Measurements from ENCODE around the gene CAPN1. TPM values are rescaled to one million over a fixed set of nuclear protein-coding genes. Genes with fewer than 3 reads are reported as not detected.

Gene CAPN1
- total and polyA plus RNA-seq, 2 of the 13 experiments (the other 11 are each of a cell fraction or from before 2014, with no cell fraction given), result 57.3 to 82.6 TPM

DNA sequence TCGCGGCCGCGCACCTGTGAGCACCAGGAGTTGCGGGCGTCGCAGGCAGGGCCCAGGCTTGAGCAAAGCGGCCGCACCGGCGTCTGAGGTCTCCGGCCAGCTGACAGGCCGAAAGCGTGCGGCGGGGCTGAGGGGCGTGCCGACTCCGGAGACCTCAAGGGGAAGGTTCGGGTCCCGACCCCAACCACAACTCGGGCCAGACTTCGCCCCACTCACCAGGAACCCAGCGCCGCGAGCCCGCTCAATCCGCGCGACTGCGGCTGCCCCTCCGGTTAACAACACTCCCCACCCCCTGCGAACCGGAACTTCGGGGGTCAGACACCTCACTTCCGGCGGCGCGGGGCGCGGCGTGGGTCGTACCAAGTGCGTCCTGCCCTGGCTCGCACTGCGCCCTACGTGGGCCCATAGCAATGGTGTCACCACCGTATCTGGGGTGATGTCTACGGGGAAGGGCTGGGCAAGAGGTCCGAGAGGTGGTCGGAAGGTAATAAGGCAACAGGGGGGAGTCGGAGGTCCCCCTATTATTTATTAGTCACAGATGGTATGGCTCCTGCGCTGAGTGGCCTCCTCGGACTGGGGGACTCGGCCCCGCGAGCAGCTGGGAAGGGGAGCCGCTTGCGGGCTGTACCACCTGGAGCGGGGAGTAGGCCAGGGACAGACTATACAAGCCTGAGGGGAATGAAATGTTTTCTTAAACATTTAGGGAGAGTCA lies 47.3 kb upstream of the CAPN1 start, which contains the start of gene SYVN1 (continued):
- no peak for TF ChIP-seq SP140L (CRISPR knock-in tag; IDR thresholded peaks at IDR 0.05; ENCODE audit: borderline replicate concordance)
- TF ChIP-seq, protein P1, sequence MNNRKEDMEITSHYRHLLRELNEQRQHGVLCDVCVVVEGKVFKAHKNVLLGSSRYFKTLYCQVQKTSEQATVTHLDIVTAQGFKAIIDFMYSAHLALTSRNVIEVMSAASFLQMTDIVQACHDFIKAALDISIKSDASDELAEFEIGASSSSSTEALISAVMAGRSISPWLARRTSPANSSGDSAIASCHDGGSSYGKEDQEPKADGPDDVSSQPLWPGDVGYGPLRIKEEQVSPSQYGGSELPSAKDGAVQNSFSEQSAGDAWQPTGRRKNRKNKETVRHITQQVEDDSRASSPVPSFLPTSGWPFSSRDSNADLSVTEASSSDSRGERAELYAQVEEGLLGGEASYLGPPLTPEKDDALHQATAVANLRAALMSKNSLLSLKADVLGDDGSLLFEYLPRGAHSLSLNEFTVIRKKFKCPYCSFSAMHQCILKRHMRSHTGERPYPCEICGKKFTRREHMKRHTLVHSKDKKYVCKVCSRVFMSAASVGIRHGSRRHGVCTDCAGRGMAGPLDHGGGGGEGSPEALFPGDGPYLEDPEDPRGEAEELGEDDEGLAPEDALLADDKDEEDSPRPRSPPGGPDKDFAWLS (CRISPR knock-in tag; IDR thresholded peaks at IDR 0.05; ENCODE audit: borderline replicate concordance), result no peak
- no peak for TF ChIP-seq ETV6 (CRISPR knock-in tag; conservative IDR thresholded peaks at IDR 0.05)
- peak; percentile 50 for TF ChIP-seq GATAD2A (CRISPR knock-in tag; IDR thresholded peaks at IDR 0.05)
- TF ChIP-seq SRF (IDR thresholded peaks at IDR 0.05; ENCODE audit: low read depth, low read length), result no peak
- TF ChIP-seq SRSF4 (IDR thresholded peaks at IDR 0.05; ENCODE audit: low read depth, low read length, poor library complexity, severe bottlenecking), result no peak
- TF ChIP-seq FOXJ3 (CRISPR knock-in tag; IDR thresholded peaks at IDR 0.05; ENCODE audit: borderline replicate concordance), result no peak
- no peak for TF ChIP-seq ZNF446 (CRISPR knock-in tag; IDR thresholded peaks at IDR 0.05)
- TF ChIP-seq, protein P2, sequence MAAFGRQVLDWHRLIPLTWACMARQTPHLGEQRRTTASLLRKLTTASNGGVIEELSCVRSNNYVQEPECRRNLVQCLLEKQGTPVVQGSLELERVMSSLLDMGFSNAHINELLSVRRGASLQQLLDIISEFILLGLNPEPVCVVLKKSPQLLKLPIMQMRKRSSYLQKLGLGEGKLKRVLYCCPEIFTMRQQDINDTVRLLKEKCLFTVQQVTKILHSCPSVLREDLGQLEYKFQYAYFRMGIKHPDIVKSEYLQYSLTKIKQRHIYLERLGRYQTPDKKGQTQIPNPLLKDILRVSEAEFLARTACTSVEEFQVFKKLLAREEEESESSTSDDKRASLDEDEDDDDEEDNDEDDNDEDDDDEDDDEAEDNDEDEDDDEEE (CRISPR knock-in tag; IDR thresholded peaks at IDR 0.05), result no peak; the same call in 1 of the 2 replicates
- TF ChIP-seq MATR3 (CRISPR knock-in tag; IDR thresholded peaks at IDR 0.05), result no peak
- TF ChIP-seq ZBTB21 (CRISPR knock-in tag; IDR thresholded peaks at IDR 0.05), result no peak
- peak; percentile 32; the same call in 1 of the 2 replicates for TF ChIP-seq ZBTB20 (CRISPR knock-in tag; IDR thresholded peaks at IDR 0.05; ENCODE audit: borderline replicate concordance, low read depth)
- TF ChIP-seq ZSCAN12 (CRISPR knock-in tag; IDR thresholded peaks at IDR 0.05), result no peak
- TF ChIP-seq, protein P3, sequence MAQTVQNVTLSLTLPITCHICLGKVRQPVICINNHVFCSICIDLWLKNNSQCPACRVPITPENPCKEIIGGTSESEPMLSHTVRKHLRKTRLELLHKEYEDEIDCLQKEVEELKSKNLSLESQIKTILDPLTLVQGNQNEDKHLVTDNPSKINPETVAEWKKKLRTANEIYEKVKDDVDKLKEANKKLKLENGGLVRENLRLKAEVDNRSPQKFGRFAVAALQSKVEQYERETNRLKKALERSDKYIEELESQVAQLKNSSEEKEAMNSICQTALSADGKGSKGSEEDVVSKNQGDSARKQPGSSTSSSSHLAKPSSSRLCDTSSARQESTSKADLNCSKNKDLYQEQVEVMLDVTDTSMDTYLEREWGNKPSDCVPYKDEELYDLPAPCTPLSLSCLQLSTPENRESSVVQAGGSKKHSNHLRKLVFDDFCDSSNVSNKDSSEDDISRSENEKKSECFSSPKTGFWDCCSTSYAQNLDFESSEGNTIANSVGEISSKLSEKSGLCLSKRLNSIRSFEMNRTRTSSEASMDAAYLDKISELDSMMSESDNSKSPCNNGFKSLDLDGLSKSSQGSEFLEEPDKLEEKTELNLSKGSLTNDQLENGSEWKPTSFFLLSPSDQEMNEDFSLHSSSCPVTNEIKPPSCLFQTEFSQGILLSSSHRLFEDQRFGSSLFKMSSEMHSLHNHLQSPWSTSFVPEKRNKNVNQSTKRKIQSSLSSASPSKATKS (CRISPR knock-in tag; IDR thresholded peaks at IDR 0.05), result no peak
- TF ChIP-seq, protein P4, sequence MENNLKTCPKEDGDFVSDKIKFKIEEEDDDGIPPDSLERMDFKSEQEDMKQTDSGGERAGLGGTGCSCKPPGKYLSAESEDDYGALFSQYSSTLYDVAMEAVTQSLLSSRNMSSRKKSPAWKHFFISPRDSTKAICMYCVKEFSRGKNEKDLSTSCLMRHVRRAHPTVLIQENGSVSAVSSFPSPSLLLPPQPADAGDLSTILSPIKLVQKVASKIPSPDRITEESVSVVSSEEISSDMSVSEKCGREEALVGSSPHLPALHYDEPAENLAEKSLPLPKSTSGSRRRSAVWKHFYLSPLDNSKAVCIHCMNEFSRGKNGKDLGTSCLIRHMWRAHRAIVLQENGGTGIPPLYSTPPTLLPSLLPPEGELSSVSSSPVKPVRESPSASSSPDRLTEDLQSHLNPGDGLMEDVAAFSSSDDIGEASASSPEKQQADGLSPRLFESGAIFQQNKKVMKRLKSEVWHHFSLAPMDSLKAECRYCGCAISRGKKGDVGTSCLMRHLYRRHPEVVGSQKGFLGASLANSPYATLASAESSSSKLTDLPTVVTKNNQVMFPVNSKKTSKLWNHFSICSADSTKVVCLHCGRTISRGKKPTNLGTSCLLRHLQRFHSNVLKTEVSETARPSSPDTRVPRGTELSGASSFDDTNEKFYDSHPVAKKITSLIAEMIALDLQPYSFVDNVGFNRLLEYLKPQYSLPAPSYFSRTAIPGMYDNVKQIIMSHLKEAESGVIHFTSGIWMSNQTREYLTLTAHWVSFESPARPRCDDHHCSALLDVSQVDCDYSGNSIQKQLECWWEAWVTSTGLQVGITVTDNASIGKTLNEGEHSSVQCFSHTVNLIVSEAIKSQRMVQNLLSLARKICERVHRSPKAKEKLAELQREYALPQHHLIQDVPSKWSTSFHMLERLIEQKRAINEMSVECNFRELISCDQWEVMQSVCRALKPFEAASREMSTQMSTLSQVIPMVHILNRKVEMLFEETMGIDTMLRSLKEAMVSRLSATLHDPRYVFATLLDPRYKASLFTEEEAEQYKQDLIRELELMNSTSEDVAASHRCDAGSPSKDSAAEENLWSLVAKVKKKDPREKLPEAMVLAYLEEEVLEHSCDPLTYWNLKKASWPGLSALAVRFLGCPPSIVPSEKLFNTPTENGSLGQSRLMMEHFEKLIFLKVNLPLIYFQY (CRISPR knock-in tag; IDR thresholded peaks at IDR 0.05; ENCODE audit: borderline replicate concordance), result no peak
- TF ChIP-seq, protein P5, sequence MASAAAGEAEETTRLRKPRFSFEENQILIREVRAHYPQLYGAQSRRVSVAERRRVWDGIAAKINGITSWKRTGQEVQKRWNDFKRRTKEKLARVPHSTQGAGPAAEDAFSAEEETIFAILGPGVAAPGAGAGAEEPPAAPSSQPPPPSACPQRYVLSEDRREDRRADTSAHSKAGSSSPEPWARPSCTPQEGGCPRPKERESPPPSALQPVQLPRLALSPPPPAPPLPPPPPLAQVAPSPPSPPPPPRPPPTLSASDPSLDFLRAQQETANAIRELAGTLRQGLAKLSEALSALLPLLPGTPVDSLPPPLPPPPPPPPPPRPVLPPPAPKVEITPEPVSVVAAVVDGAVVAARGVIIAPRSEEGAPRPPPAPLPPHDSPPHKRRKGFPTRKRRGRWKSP (CRISPR knock-in tag; IDR thresholded peaks at IDR 0.05), result no peak
- TF ChIP-seq FOXA1 (IDR thresholded peaks at IDR 0.05), result no peak
- no peak for TF ChIP-seq FOXA1 (CRISPR knock-in tag; IDR thresholded peaks at IDR 0.05)
- TF ChIP-seq ZBTB42 (CRISPR knock-in tag; IDR thresholded peaks at IDR 0.05), result no peak
- TF ChIP-seq ZNF484 (CRISPR knock-in tag; IDR thresholded peaks at IDR 0.05; ENCODE audit: borderline replicate concordance, low read depth), result no peak
